Superior temporal gyrus (tissue), 1 donor: ENCODE measurements around the gene ITGAD.

Source experiments
- DNase-seq: peaks from one replicate; pipeline ENCODE4 v3.0.0-alpha.2; 2016; ENCODE audit errors: extremely low spot score

Gene ITGAD

GRCh38 chr16:31474773-31475738, 81.9 kb downstream of the ITGAD start:
- no peak for DNase-seq

- DNase-seq: no peak
Observed at GRCh38 chr16:31475946-31476302, 82.8 kb downstream of the ITGAD start.
